Endothelial cell of umbilical vein (primary cell): ENCODE data around the gene NEURL1B. TPM values are rescaled to one million over a fixed set of nuclear protein-coding genes. Genes with fewer than 3 reads are reported as not detected.

ENCODE experiments used
- BruUV-seq: library from RNA; stranded (reverse); fragments of 400-500 nt; replicated peaks from 2 replicates; lab custom pipeline; 2021; lab: Mats Ljungman, UMichigan
- CTCF ChIA-PET: fragments of 300-600, 350-600 bp; sonication (Branson Sonifier 250); formaldehyde crosslinking; loops from one replicate; lab custom pipeline; 2021; ENCODE audit warnings: antibody characterized with exemption, inconsistent platforms; lab: Charles Lee
- POLR2A ChIA-PET: fragments of 300-600, 350-600 bp; sonication (Branson Sonifier 250); formaldehyde crosslinking; loops from one replicate; lab custom pipeline; 2021; ENCODE audit warnings: antibody characterized with exemption, inconsistent platforms; lab: Charles Lee
- DNase-seq: peaks from one replicate; pipeline ENCODE4 v3.0.0-alpha.2; 2011; ENCODE audit warnings: low read depth, low spot score
- FAIRE-seq: peaks from 2 replicates; lab custom pipeline; 2011; peaks lifted over from hg19 to GRCh38; lab: Jason Lieb, UNC
- H2AFZ ChIP-seq: 2 replicates; pipeline ENCODE4 v1.6.0; 2012; ENCODE audit warnings: low read depth, low read length, control low read depth, inconsistent platforms
- H3K27ac ChIP-seq: 2 replicates; pipeline ENCODE4 v1.5.1; 2011; ENCODE audit warnings: low read depth, mild to moderate bottlenecking, control low read depth, low read length, moderate library complexity; ENCODE audit not compliant: insufficient read depth
- H3K27me3 ChIP-seq, 2 experiments: 2 replicates each; pipeline versions ENCODE4 v1.6.0 to v1.6.1; 2011; ENCODE audit warnings: low read length in 2 of 2, mixed read lengths in 1 of 2; ENCODE audit not compliant: control insufficient read depth in 2 of 2, insufficient read depth in 2 of 2
- H3K36me3 ChIP-seq, 2 experiments: 2 replicates in 1 of 2; 3 replicates in 1 of 2; pipeline ENCODE4 v1.5.1; 2011; ENCODE audit warnings: low read length in 2 of 2, mild to moderate bottlenecking in 1 of 2, moderate library complexity in 1 of 2; ENCODE audit not compliant: control insufficient read depth in 2 of 2, insufficient read depth in 2 of 2; ENCODE audit errors: extremely low read depth in 1 of 2
- H3K4me1 ChIP-seq: 3 replicates; pipeline ENCODE4 v1.5.1; 2011; ENCODE audit warnings: mild to moderate bottlenecking, low read length; ENCODE audit not compliant: control insufficient read depth, insufficient read depth; ENCODE audit errors: extremely low read depth
- H3K4me2 ChIP-seq: 2 replicates; pipeline ENCODE4 v1.6.1; 2011; ENCODE audit warnings: low read length, control low read depth, mixed read lengths; ENCODE audit not compliant: insufficient read depth
- H3K4me3 ChIP-seq, 3 experiments: fragments of 200-600 bp in 1 of 3; sonication (generic), shearing (Covaris generic) in 1 of 3; replicated peaks in 1 of 3; 2 replicates each; pipeline ENCODE4 v1.5.1; 2011 to 2016; ENCODE audit warnings: control low read depth in 3 of 3, low read length in 3 of 3, mild to moderate bottlenecking in 2 of 3, inconsistent platforms in 1 of 3, low read depth in 1 of 3, moderate library complexity in 1 of 3; ENCODE audit not compliant: insufficient read depth in 1 of 3
- H3K79me2 ChIP-seq: 2 replicates; pipeline ENCODE4 v1.6.0; 2012; ENCODE audit warnings: low read length, inconsistent platforms; ENCODE audit not compliant: control insufficient read depth, insufficient read depth
- H3K9ac ChIP-seq: replicated peaks from 2 replicates; pipeline ENCODE3; 2011; ENCODE audit warnings: low read length, control low read depth; ENCODE audit not compliant: insufficient read depth; ENCODE audit errors: extremely low read depth
- H3K9me1 ChIP-seq: replicated peaks from 3 replicates; pipeline ENCODE4 v1.6.0; 2011; ENCODE audit warnings: mild to moderate bottlenecking, low read length; ENCODE audit not compliant: control insufficient read depth, insufficient read depth; ENCODE audit errors: extremely low read depth
- H3K9me3 ChIP-seq: replicated peaks from 2 replicates; pipeline ENCODE4 v1.5.1; 2012; ENCODE audit warnings: low read length, inconsistent platforms; ENCODE audit not compliant: control insufficient read depth, insufficient read depth
- H4K20me1 ChIP-seq: replicated peaks from 2 replicates; pipeline ENCODE3; 2011; ENCODE audit warnings: mild to moderate bottlenecking, low read length; ENCODE audit not compliant: control insufficient read depth, insufficient read depth; ENCODE audit errors: extremely low read depth
- CTCF ChIP-seq, 2 donors: IDR thresholded peaks; 1 replicate in 1 of 2; 2 replicates in 1 of 2; pipeline ENCODE4 v1.5.1; 2011; ENCODE audit warnings: low read length in 2 of 2, mild to moderate bottlenecking in 2 of 2, moderate library complexity in 2 of 2, control low read depth in 1 of 2, inconsistent platforms in 1 of 2, low read depth in 1 of 2; ENCODE audit not compliant: insufficient read depth in 1 of 2; ENCODE audit errors: extremely low read depth in 1 of 2
- EZH2 ChIP-seq: IDR thresholded peaks from 2 replicates; pipeline ENCODE4 v1.6.1; 2012; ENCODE audit warnings: borderline replicate concordance, low read depth, mild to moderate bottlenecking, moderate library complexity, low read length, inconsistent platforms; ENCODE audit not compliant: severe bottlenecking
- FOS ChIP-seq: IDR thresholded peaks from 2 replicates; pipeline ENCODE4 v1.6.1; 2011; ENCODE audit warnings: mild to moderate bottlenecking, low read length, moderate library complexity, borderline replicate concordance; ENCODE audit not compliant: insufficient read depth
- GATA2 ChIP-seq: IDR thresholded peaks from 2 replicates; pipeline ENCODE4 v1.7.0; 2011; ENCODE audit warnings: low read depth, mild to moderate bottlenecking, moderate library complexity, mixed read lengths, low read length; ENCODE audit not compliant: insufficient read length, insufficient read depth
- JUN ChIP-seq: IDR thresholded peaks from 2 replicates; pipeline ENCODE4 v1.6.1; 2011; ENCODE audit warnings: borderline replicate concordance, low read depth; ENCODE audit not compliant: insufficient read length, insufficient read depth
- MAX ChIP-seq: IDR thresholded peaks from 2 replicates; pipeline ENCODE4 v1.6.1; 2011; ENCODE audit not compliant: insufficient read depth, insufficient read length
- MYC ChIP-seq: IDR thresholded peaks from one replicate; pipeline ENCODE4 v1.6.1; 2011; ENCODE audit warnings: mild to moderate bottlenecking, low read depth, low read length
- POLR2A ChIP-seq: IDR thresholded peaks from 2 replicates; pipeline ENCODE4 v1.6.1; 2012; ENCODE audit warnings: low read depth, mild to moderate bottlenecking, control low read depth, low read length
- POLR2AphosphoS5 ChIP-seq: IDR thresholded peaks from 2 replicates; pipeline ENCODE4 v1.6.1; 2012; ENCODE audit warnings: low read depth, mild to moderate bottlenecking, control low read depth, low read length, moderate library complexity; ENCODE audit not compliant: insufficient read depth
- dilution Hi-C: fragments of 300-500 bp; cut with MboI; formaldehyde crosslinking; loops from one replicate; pipeline ENCODE4 v1.15.0; 2019; ENCODE audit warnings: low sequenced_read_pairs; ENCODE audit not compliant: extremely low pct_ligation_motif_present
- intact Hi-C: fragments of 100-400 bp; cut with micrococcal nuclease; formaldehyde crosslinking; loops from one replicate; pipeline ENCODE4 v1.10.0; 2022
- polyA plus RNA-seq, 4 experiments: library from polyadenylated mRNA; depleted of rRNA in 3 of 4; stranded (reverse) in 3 of 4; unstranded in 1 of 4; fragments of >200 nt; gene quantifications; 2 replicates each; pipeline versions ENCODE4 v1.2.1 to v1.2.3, GENCODE V29; 2011 to 2012; ENCODE audit warnings: missing spikeins in 1 of 4
- total RNA-seq: library from RNA; stranded (reverse); gene quantifications from 2 replicates; pipeline ENCODE4 v1.2.3, GENCODE V29; 2021

The NEURL1B gene
- total and polyA plus RNA-seq, 2 donors (not counting 3 experiments of a cell fraction or from before 2014, with no cell fraction given), result 0.44 to 1.6 TPM

- no peaks in the 10 kb centered on the region for H3K79me2 ChIP-seq
- no TSS peak for BruUV-seq
- H3K36me3 ChIP-seq, result no peaks in the 10 kb centered on the region
- H3K9me3 ChIP-seq, result no peaks in the 10 kb centered on the region
- POLR2A ChIA-PET, result no interaction called here
- peaks cover 2 to 7% of the 10 kb centered on the region in 2 experiments for H3K27me3 ChIP-seq
- TF ChIP-seq MYC (no peak), EZH2 (no peak), FOS (no peak), GATA2 (no peak), POLR2AphosphoS5 (no peak), CTCF (IDR thresholded peaks at IDR 0.05; ENCODE audit: extremely low read depth in 1 of 2, insufficient read depth in 1 of 2, low read depth in 1 of 2, low read length in 2 of 2) (no peak), POLR2A (no peak), MAX (no peak), JUN (no peak)
- dilution Hi-C loops (no loop called here), intact Hi-C loops (no loop called here)
- H2AFZ ChIP-seq, result no peak overlapping the region
- peaks cover 5% of the 10 kb centered on the region for H3K4me1 ChIP-seq
- H3K27ac ChIP-seq, result no peak overlapping the region
- no peaks in the 10 kb centered on the region for H4K20me1 ChIP-seq
- no peak overlapping the region for H3K4me2 ChIP-seq
- CTCF ChIA-PET, result no interaction called here
- FAIRE-seq (no peak), DNase-seq (peak; percentile 27)
- no peak overlapping the region for H3K9ac ChIP-seq
- H3K9me1 ChIP-seq, result no peaks in the 10 kb centered on the region
- no peak overlapping the region for H3K4me3 ChIP-seq
These were observed 47.5 kb downstream of the NEURL1B start for GRCh38 chr5:172688349-172689217.
